CD1c-positive myeloid dendritic cell (primary cell): ENCODE measurements around the gene PAQR3.
"Not testable (repeated sequence)": the region's sequence is repeated elsewhere in the genome, so short reads cannot be mapped to it uniquely, and the experiment has no call there.

Experiments
- DNase-seq: peaks from one replicate; pipeline ENCODE4 v3.0.0-alpha.2; 2016; ENCODE audit errors: extremely low spot score

The PAQR3 gene

DNA sequence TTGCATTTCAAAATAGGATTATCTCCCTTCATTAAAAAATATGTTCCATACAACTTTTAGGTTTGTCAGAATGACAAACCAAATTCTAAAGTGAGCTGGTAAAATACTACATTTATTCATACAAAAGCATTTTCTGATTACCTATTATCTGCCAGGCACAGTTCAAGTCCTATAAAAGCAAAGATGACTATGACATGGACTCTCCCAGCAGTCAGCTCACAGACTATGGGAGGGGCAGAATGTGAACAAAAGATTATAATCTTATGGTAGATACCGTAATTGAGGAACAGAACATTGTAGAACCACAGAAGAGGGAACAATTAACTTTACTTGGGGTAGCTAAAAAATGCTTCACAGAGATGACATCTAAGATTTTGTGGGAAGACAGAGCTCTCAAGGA lies 12.4 kb downstream of the PAQR3 start:
- no peak for DNase-seq

DNA sequence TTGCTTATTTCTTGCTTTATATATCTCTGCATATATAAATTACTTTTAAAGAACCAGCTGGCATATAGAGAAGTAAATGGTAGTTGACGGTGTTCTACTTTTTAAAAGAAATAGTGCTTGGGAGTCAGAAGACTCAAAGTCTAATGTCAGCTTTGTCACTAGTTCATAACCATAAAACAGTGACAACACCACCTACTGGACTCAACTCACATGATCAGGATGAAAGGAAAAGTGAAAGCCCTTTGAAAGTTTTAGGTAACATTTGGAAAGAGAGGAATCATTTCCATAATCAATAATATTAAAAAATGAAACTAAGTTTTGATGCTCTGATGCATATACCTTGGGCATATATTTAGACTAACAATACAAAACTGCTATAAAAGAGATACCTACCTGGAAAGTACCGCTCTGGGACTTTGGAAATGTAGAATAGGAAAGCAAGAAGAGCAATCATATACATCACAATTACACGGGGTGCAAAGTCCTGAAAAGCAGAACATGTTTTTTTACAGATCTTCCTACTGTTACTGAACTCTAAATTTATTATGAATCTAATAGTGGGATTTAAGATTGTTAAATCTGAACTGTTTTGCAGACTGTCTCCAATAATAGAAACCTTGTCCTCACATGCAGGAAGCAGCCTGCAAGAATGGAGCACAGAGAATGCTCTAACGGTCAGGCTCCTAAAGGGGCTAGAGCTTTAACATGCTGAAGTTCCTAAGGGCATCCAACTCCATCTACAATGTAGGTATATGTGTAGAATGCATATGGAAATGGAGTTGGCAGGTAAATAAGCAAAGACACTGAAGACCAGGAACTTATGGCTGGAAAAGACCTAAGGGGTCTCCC lies 15.6 kb downstream of the PAQR3 start:
- DNase-seq, result no peak

DNA sequence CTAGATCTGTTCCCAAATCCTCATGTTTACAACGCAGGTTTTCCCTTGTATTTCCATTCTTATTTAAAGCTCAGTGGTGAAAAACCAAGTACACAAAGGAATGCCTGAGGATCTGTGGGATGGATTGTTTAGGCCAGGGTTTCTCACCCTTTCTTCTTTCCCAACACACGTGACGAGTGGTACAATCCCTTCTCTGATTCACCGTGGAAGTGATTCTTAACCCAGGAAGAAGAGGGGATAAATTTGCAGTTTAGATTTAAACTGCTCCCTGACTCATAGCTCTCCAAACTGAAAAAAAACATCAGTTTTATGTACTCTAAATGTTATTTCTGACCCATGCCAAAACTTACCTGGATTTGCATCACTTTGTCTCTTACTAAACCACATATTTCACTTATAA lies 17.0 kb downstream of the PAQR3 start:
- DNase-seq, result no peak

DNA sequence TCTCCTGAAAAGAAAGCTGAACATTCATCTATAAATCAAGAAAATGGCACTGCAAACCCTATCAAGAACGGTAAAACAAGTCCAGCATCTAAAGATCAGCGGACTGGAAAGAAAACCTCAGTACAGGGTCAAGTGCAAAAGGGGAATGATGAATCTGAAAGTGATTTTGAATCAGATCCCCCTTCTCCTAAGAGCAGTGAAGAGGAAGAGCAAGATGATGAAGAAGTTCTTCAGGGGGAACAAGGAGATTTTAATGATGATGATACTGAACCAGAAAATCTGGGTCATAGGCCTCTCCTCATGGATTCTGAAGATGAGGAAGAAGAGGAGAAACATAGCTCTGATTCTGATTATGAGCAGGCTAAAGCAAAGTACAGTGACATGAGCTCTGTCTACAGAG lies 28.6 kb downstream of the PAQR3 start:
- DNase-seq, result no peak

DNA sequence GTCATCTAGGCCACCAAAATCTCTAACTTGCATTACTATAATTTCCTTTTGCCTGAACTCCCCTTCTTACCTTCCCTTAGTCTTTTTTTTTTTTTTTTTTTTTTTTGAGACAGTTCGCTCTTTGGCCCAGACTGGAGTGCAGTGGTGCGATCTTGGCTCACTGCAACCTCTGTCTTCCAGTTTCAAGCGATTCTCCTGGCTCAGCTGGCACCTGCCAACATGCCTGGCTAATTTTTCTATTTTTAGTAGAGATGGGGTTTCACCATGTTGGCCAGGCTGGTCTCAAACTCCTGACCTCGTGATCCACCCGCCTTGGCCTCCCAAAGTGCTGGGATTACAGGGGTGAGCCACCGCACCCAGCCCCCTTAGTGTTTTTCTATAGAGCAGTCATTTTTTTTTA lies 30.3 kb downstream of the PAQR3 start:
- DNase-seq, result not testable (repeated sequence)

DNA sequence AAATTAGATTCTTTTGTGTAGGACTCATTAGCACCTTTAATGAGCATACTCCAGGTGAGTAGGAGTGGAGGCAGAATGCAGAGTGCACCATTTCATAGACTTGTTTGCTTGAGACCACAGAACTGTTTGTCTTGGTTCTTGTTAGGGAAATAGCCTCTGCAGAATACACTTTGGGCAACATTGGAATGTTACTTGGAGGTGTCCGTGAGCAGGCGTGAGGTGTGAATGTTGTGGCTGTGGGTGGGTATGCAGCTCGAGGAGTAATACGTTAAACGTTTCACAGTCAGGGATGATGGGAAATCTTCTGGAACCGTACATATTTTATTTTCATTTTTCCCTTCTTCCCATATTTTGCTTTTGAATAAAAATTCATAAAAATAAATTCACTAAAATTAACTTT lies 31.6 kb downstream of the PAQR3 start:
- no peak for DNase-seq

DNA sequence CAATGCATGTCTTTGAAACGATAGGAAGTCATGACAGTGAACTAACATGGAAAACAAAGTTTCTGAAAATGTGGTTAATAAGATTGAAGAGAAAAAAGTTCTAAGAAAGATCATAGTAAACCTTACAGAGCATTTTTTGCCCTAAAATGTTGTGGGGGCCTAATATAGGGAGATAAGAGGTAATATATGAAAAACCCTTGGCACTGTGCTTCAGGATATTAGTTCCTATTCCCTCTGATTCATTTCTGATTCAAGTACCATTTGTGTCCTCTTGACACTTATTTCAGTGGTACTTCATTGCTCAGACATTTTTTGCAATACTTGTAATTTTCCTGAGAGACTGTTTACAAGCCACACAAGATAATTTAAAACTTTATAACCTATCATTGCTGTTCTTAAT lies 35.1 kb downstream of the PAQR3 start:
- no peak for DNase-seq

DNA sequence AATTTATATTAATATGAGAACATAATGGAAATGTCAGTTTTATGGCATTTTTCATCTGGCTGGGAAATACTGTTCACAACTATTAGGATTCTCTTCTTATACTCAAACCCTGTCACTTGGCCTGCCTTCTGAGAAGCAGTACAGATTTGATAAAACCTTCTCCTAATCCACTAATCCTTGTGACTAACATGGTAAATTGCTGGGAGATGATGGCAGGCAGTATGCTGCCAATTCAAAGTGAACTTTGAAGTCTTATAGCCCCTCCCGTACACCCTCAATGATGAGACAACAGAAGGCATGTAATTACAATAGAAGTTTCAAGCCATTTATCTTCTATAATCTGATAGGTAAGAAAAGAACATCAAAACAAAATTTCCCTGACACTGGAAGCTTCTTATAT lies 36.9 kb downstream of the PAQR3 start:
- no peak for DNase-seq

DNA sequence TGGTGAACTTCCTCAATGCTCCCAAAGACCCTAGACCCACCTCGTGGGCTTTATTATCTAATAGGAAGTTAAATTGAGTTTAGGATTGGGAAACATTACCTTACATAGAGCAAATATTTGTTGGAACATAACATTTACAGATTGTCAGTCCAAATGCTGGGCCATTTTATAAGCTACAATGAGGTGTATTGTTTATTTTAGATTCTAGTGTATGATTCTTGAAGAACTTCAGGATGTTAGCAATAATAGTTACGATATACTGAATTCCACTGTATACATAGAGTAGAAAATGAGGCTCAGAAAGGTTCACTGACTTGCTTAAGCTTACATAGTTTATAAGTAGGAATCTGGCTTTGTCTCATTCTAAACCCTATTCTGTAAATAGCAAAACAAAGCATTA lies 37.4 kb downstream of the PAQR3 start:
- no peak for DNase-seq

DNA sequence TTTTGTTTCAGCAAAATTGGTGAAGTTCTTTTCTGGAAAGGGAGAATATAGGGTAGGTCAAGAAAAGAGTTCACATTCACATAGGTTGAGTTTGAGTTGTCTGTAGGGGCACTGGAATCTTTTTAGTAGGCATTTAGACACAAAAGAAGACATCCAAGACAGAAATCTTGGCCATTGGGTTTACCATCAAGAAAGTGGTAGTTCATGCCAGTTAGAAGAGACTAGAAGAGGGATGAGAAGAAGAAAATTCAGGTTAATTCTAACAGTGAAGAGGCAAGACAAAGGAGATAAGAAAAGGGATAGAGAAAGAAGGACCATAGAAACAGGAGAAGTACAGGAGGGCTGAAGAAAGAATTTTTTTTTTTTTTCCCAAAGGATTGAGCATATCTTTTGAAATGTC lies 39.9 kb downstream of the PAQR3 start:
- DNase-seq, result no peak

DNA sequence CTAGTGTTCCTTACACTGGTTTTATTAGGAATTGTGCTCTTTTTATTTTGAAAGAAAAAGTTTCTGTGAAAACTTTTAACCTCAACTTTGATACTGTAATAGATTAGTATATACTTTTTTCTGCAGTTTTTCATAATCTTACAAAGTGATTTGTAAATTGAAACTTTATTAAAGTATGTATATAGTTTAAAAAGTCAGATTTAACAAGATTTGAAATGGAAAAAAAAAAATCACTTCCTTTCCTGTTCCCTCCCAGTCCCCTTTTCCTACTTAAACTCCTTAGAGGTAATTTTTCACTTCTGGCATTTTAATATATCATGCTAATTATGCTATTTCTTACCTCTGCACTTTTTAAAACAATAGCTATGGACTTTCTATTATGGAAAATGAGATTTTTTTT lies 49.3 kb downstream of the PAQR3 start:
- DNase-seq, result no peak

DNA sequence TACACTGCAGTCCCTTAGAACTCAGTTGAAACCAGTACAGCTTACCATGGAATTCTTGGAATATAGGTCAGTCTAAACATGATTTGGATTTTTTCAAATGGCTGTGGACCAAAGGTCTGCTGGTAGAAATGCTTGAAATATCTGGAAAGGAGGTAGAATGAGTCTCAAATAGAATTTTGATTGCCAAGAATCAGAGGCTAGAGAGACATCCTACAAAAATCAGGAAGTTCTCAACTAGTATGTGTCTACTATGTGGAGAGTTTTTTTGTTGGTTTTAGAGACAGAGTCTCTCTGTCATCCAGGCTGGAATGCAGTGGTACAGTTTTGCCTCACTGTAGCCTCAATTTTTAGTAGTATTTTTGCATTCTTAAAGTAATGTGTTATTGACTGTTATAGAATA lies 53.6 kb downstream of the PAQR3 start:
- DNase-seq, result no peak

DNA sequence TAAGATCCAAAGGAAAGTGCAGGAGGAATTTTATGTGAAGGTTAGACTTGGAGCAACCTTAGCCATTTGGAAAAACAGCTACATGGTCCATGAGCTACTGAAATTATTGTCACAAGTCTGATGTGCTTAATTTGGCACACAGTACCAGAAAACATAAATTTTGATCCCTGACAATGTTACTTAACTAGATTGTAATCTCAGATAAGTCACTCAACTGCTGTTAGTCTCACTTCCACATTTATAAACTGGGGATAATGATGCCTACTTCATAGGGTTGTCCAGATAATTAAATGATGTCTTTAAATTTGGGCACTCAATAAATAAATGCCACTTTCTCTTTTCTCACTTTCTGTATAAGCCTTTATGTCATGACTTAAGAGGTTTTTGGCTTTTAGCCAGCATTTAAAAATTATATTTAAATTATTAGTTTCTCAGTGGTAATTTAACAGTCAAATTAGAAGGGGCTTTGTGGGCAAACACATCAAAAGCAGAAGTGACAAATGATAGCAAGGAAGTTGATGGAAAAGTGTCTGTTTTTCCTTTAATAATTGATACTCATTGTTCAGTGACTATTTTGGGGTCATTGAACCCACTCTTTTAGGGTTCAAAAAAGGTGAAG lies 58.3 kb downstream of the PAQR3 start:
- DNase-seq, result peak; percentile 18

DNA sequence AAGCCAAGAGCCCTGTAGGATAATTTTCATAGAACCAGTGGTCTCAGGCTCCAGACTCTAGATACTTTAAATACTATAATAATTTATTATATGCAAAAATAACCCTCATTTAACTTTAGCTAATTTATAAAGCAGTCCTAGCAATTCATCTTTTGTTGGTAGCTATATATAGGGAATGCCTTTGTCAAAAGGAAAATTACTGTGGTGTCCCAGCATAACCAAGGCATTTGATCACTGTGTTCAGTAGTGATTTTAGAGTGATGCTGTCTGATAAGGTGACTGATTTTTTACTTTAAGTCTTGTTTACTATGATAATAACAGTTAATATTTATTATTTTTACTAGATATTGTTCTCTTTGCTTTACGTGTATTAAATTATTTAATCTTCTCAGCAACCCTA lies 61.2 kb downstream of the PAQR3 start:
- DNase-seq, result no peak

DNA sequence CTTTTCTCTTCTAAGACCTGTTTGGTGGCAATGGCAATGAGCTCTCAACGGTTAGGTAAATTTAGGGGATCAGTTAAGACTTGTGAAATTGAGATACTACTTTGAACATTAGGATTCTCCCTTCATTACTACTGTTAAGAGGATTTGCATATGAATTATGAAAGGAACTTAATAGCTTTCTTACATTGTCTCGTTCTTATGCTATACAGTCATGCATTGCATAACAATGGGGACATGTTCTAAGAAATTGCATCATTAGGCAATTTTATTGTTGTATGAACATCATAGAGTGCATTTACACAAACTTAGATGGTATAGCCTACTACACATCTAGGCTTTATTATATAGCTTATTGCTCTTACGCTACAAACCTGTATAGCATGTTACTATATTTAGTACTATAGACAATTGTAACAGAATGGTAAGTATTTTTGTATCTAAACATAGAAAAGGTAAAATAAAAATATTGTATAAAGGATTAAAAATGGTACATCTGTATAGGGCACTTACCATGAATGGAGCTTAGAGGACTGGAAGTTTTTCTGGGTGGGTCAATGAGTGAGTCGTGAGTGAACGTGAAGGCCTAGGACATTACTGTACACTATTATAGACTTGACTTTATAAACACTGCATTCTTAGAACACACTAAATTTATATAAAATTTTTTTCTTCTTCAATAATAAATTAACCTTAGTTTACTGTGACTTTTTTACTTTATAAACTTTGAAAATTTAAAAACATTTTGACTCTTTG lies 62.5 kb downstream of the PAQR3 start:
- DNase-seq, result no peak

DNA sequence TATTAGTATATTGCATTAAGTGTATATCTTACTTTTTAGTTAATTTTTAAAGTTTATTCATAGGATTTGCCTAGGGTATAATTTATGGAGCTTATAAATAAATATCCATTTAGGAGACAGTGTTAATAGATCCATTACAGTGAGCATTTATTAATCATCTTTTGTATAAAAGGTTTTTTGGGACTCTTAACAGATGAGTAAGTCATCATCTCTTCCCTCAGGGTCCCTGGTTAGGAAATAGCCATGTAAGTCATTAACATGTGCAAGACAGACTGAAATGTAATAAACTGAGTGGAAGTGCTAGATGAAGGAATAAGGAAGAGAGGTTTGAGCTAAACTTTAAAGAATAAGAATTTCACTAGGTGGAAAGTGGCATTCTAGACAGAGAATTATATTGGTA lies 69.2 kb downstream of the PAQR3 start:
- no peak for DNase-seq

DNA sequence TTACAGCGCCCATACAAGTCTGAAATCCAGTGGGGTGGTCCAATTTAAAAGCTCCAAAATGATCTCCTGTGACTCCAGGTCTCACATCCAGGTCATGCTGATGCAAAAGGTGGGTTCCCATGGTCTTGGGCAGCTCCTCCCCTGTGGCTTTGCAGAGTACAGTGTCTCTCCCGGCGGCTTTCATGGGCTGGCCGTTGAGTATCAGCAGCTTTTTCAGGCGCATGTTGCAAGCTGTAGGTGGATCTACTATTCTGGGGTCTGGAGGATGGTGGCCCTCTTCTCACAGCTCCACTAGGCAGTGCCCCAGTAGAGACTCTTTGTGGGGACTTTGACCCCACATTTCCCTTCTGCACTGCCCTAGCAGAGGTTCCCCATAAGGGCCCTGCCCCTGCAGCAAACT lies 70.5 kb downstream of the PAQR3 start:
- not testable (repeated sequence) for DNase-seq

DNA sequence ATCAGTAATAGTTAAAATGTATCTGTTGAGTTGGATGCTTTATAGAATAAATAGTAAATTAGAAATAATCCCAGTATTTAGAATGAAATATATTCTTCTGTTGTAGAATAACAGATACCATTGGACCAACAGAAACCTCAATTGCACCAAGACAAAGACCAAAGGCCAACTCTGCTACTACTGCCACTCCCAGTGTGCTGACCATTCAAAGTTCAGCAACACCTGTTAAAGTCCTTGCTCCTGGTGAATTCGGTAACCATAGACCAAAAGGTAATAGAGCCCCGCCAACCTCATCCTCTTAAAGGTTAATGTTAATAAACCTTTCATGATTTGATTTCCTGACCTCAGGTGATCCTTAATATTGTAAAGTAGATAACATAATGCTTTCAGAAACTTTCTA lies 73.8 kb downstream of the PAQR3 start:
- no peak for DNase-seq

DNA sequence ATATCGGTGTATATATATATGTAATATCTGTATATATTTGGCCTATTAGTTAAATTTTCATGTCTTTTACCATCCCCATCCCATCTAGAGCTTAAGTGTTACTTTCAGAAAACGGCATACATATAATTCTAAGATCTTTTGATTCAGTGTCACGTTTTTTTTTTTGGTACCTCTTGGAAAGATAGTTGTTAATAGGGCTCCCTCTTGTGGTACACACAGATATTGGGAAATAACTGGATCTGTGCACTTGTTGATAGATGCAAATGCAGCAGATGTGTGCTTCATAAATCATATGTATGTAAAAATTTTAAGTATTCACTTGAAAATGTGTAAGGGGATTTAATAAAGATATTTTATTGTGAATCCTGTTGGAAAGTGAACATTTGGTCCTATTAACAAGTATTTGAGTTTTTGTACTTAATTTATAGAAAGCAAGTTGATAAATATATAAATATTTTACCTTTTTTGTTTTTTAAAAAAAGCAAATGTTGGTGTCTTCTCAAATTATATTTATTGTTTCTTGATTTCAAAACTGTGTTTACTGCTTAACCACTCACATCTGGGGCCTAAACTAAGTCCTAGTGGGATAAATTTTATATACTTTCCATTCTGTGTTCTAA lies 74.7 kb downstream of the PAQR3 start:
- peak; percentile 72 for DNase-seq

DNA sequence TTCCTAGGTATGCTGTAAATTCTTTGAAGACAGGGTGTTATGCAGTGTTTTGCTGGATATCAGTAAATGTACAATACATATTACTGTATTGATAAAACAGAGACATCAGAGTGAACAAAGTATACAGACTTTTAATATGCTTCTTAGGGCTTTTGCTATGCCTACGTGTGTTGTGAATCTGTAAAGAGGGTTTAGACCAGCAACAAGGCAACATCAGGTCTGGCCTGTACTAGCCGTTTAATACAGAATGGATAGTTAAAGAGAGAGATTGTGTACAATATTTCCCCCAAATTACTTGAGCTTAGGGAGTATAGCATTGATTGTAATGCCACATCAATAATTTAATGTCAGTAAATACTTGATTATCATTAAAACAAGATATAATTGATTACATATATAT lies 75.2 kb downstream of the PAQR3 start:
- no peak for DNase-seq

DNA sequence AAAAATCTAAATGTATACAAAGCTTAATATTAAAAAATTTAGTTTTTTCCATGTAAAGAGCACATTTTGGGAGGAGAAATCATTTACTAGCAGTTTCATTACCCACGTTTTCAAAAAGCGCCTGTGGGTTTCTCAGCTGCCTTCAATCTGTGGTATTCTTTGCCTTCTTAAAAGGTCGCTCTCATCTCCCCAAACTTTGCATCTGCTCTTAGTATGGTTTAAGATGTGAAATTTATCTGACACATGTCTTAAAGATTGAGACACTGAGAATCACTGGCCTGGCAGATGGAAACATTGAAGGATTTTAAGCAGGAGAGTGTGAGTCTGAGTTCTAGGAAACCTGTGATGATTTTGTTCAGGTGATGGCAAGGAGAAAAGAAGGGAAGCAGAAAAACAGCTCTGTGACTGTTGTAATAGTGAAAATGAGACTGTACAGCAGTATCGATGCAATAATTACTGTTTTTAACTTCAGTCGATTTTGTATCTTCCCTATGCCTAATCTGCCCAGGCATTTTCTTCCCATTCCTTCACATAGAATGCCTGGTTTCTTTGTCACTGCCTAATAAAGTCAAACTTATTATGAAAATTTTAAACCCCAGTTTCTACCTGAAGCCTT lies 75.9 kb downstream of the PAQR3 start:
- no peak for DNase-seq

DNA sequence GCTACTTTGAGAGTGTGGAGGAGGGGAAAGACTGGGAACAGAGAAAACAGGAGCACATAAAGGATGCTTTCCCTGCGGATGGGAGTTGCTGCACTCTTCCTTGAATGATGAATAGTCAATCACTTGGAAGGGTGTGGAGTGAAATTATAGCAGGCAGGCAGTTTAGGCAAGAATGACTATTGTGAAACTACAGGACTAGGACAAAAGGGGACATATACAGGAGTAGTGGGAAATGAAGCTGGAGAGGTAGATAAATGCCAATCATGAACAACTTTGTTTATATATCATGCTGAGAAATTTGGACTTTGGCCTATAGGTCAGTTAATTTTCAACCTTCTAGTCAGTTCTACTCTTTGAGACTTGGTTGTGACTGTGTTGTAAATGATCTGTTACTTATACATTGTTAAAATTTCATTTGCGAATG lies 76.9 kb downstream of the PAQR3 start:
- DNase-seq, result no peak
